ENCODE results near the gene MAP4K2. TPM values are rescaled to one million over a fixed set of nuclear protein-coding genes. Genes with fewer than 3 reads are reported as not detected.

MAP4K2 gene
- total RNA-seq, 4 donors from 2014 or later: 4.3 to 14.8 (median 6.2) TPM

DNA sequence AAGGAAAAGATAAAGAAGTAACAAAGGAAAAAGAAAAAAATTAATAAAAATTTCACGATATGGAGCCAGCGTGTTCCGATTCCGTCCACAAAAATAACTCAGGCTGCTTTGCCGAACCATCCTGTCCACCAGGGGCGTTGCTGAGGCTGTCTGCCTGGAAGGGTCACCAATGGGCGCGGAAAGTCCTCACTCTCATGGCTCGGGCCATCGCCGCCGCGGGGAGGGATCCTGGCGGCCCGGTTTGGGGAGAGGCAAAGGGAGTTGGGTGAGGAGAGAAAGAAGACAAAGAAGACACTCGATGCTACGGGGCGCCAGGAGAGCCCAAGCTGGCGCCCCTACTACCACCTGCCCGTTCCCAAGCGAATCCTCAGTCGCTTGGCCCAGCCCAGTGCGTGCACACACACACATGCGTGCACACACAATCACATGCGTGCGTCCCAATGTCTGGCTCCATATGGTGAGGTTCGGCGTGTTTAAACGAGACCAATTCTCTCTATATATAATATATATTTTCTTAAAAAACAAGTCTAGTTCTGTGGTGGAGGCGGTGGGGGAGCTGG, 37.6 kb downstream of the MAP4K2 start:
- no peak overlapping the region for H3K4me3 ChIP-seq
- H3K9me3 ChIP-seq: no peaks in the 10 kb centered on the region
- in situ Hi-C loops (cut with MboI; ENCODE audit: low sequenced_read_pairs in 4 of 4) (no loop called here), intact Hi-C loops (cut with DNase I; ENCODE audit: low total_unique reads) (no loop called here)
- peak in 1 of 2 donors; percentile 57 for DNase-seq
- H3K27ac ChIP-seq: peak overlapping the region; percentile 91 to 99 (median 94)
- TF ChIP-seq, protein P1, sequence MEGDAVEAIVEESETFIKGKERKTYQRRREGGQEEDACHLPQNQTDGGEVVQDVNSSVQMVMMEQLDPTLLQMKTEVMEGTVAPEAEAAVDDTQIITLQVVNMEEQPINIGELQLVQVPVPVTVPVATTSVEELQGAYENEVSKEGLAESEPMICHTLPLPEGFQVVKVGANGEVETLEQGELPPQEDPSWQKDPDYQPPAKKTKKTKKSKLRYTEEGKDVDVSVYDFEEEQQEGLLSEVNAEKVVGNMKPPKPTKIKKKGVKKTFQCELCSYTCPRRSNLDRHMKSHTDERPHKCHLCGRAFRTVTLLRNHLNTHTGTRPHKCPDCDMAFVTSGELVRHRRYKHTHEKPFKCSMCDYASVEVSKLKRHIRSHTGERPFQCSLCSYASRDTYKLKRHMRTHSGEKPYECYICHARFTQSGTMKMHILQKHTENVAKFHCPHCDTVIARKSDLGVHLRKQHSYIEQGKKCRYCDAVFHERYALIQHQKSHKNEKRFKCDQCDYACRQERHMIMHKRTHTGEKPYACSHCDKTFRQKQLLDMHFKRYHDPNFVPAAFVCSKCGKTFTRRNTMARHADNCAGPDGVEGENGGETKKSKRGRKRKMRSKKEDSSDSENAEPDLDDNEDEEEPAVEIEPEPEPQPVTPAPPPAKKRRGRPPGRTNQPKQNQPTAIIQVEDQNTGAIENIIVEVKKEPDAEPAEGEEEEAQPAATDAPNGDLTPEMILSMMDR (IDR thresholded peaks at IDR 0.05 in 4 of 5, conservative IDR thresholded peaks at IDR 0.05 in 1 of 5): peak in 3 of 5 experiments; percentile 19 to 37 (median 31)
- TF ChIP-seq POLR2A (IDR thresholded peaks at IDR 0.05): no peak
- no peak for ATAC-seq
- H3K36me3 ChIP-seq: peaks cover 17 to 66% of the 10 kb centered on the region in 2 donors
- H3K4me1 ChIP-seq: peaks cover 64 to 65% of the 10 kb centered on the region in 2 donors
- no peaks in the 10 kb centered on the region for H3K27me3 ChIP-seq

DNA sequence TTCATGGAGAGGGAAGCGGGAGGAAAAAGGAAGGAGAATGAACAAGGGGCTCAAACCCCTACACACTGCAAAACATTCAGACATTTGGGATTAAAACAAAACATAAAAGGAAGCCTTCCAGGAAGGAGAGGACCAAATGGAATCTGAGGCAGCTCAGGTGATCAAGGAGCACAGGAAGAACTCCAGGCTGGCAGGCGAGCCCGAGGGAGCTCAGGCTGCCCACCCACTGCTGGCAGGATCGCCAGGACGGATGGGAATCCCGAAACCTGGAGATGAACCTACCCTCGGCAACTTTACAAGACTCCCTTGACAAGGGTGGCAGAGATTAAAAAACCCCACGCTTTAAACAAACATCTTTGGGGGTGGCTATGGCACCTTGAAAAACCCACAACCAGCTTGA, 38.3 kb downstream of the MAP4K2 start:
- Histone ChIP-seq H3K4me3 (no peak overlapping the region), H3K36me3 (peaks cover 16 to 60% of the 10 kb centered on the region in 2 donors), H3K27me3 (no peaks in the 10 kb centered on the region), H3K9me3 (no peaks in the 10 kb centered on the region), H3K27ac (peak overlapping the region; percentile 91 to 99 (median 94)), H3K4me1 (peaks cover 70 to 71% of the 10 kb centered on the region in 2 donors)
- ATAC-seq: no peak
- peak in 1 of 2 donors; percentile 14 for DNase-seq
- in situ Hi-C loops (cut with MboI; ENCODE audit: low sequenced_read_pairs in 4 of 4) (no loop called here), intact Hi-C loops (cut with DNase I; ENCODE audit: low total_unique reads) (no loop called here)
- TF ChIP-seq, protein P1 (IDR thresholded peaks at IDR 0.05 in 4 of 5, conservative IDR thresholded peaks at IDR 0.05 in 1 of 5): no peak
- no peak for TF ChIP-seq POLR2A (IDR thresholded peaks at IDR 0.05)

DNA sequence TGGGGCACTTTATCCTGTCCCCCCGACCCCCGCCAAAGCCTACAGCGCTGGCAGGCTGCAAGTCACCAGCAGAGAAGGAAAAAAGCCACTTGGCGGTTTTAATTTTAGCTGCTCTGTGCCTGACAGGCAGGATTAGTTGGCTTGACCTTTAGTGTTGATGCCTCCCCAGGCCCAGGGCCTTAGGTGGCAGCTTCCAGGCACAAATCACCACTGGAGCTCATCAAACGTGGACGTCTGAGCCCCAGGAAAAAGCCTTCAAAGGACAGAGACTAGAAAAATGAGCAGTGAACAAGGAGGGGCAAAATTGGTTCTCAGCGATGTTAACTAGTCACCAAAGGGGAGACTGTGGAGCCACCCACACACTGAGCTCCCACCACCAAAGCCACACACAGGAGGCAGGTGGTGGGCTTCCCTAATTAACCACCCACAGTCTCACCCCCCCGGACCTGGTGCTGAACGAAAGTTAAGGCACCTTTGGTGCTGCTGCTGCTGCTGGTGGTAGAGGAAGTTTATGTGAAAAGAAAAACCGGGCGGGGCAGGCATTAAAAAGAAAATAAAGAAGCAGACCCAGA, 38.9 kb downstream of the MAP4K2 start:
- Histone ChIP-seq H3K4me3 (no peak overlapping the region), H3K27ac (peak overlapping the region; percentile 91 to 99 (median 94)), H3K36me3 (peaks cover 12 to 54% of the 10 kb centered on the region in 2 donors), H3K27me3 (no peaks in the 10 kb centered on the region), H3K4me1 (peaks cover 75 to 77% of the 10 kb centered on the region in 2 donors), H3K9me3 (no peaks in the 10 kb centered on the region)
- intact Hi-C loops (cut with DNase I; ENCODE audit: low total_unique reads): no loop called here
- ATAC-seq (no peak), DNase-seq (peak in 1 of 2 donors; percentile 32)
- TF ChIP-seq, protein P1 (IDR thresholded peaks at IDR 0.05 in 4 of 5, conservative IDR thresholded peaks at IDR 0.05 in 1 of 5): no peak
- TF ChIP-seq POLR2A (IDR thresholded peaks at IDR 0.05): no peak
- in situ Hi-C loops (cut with MboI; ENCODE audit: low sequenced_read_pairs in 4 of 4): no loop called here

DNA sequence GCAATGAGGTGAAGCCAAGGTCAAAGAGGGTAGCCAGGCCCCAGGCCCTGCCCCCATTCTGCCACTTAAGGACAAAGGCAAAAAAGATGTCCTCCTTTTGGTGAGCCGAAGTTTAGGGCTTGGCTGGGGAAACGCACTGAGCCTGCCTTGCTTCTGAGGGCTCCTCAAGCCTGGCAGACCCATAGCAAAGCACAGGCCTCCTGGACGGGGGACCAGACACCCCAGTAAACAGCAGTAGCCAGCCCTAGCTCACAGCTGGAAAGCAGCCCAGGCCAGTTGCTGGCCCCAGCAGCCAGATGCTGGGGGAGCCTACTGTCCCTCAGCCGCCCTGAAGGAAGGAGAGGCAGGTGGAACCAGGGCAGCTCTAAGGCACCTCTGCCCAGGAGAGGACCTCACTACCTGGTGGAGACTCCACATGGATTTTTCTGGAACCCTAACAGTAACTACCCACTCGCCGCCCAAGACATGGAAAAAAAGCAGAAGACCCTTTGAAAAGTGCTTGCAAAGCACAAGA, 39.4 kb downstream of the MAP4K2 start:
- Histone ChIP-seq H3K27me3 (no peaks in the 10 kb centered on the region), H3K4me1 (peaks cover 80 to 83% of the 10 kb centered on the region in 2 donors), H3K36me3 (peaks cover 8 to 48% of the 10 kb centered on the region in 2 donors), H3K27ac (peak overlapping the region; percentile 91 to 99 (median 94)), H3K4me3 (no peak overlapping the region), H3K9me3 (no peaks in the 10 kb centered on the region)
- DNase-seq: peak in 1 of 2 donors; percentile 52
- intact Hi-C loops (cut with DNase I; ENCODE audit: low total_unique reads): loop anchor here (1.0 to 2.0 kb wide), 2 partner anchors 13 to 20 kb away; no protein-coding TSS in a partner anchor
- ATAC-seq: no peak
- TF ChIP-seq POLR2A (IDR thresholded peaks at IDR 0.05): no peak
- TF ChIP-seq, protein P1 (IDR thresholded peaks at IDR 0.05 in 4 of 5, conservative IDR thresholded peaks at IDR 0.05 in 1 of 5): no peak
- in situ Hi-C loops (cut with MboI; ENCODE audit: low sequenced_read_pairs in 4 of 4): no loop called here
